Stimulated activated CD4-positive, alpha-beta T cell treated with anti-CD3 and anti-CD28 coated beads, Interleukin-15, amount 100 ng/mL, for 1 hour (primary cell): Measurements from ENCODE around the gene ABI3.
"Not testable (repeated sequence)": the region's sequence is repeated elsewhere in the genome, so short reads cannot be mapped to it uniquely, and the experiment has no call there.

Experiments
- DNase-seq, 2 donors: peaks; one replicate each; pipeline ENCODE4 v3.0.0-alpha.2; 2020; ENCODE audit warnings: low read depth in 1 of 2, low spot score in 1 of 2

The ABI3 gene

DNA sequence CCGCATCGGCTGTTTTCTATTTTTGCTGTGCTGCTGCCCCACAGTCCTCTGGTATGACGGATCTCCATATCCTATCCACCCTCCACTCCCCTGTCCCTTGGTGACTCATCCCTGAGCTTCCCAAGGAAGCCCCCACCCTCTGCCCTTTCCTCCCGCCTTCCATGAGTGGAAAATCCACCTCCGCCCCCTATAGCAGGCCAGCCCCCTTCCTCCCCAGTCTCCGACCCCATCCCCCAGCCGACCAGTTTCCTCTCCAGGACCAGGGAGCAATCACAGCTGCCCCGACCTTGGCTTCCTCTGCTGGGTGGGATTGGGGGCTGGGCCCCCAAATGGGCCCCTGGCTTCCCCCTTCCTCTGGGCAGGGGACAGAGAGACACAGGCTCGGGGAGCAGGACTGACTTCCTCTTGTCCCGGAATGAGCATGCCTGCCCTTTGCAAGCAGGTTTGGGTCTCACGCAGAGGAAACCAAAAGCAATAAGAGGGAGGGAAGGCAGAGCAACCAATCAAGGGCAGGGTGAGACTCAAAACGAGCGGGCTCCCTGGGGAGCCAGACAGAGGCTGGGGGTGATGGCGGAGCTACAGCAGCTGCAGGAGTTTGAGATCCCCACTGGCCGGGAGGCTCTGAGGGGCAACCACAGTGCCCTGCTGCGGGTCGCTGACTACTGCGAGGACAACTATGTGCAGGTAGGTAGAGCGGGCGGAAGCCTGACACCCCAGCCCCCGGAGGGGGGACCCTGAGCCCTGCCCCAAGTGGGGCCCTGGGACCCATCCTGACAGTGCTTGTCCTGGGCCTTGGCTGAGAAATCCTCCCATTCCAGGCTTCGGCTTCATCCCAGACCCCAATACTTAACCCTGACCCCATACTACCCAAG is at the start of gene ABI3, which contains the start of gene GNGT2:
TSS of gene ABI3 (plus strand) at position 550 of the 872 bp plus-strand sequence. CDS start at position 568, 18 bp downstream.
TSS of gene GNGT2 (minus strand) at position 417 of the 872 bp plus-strand sequence. CDS start 3,152 bp downstream, outside the sequence.
- DNase-seq, result peak in 1 of 2 donors; percentile 49

DNA sequence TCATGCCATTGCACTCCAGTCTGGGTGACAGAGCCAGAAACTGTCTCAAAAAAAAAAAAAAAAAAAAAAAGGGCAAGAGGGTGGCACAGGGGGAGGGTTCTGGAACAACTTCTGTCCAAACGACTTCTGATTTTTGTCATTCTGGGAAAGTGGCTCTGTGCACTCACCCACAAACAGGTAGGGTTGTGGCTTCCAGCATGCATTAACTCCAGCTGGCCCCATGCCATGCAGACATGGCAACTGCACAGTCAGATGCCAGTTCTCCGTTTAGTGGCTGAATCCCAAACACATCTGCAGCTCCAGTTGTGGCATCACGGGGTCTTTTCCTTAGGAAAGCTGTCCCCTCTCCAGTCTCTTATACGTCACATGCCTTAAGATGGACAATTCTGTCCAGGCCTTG is 47.6 kb upstream of the ABI3 start:
- DNase-seq, result no peak

- no peak for DNase-seq
Observed at GRCh38 chr17:49165143-49165542, 45.4 kb upstream of the ABI3 start.

DNA sequence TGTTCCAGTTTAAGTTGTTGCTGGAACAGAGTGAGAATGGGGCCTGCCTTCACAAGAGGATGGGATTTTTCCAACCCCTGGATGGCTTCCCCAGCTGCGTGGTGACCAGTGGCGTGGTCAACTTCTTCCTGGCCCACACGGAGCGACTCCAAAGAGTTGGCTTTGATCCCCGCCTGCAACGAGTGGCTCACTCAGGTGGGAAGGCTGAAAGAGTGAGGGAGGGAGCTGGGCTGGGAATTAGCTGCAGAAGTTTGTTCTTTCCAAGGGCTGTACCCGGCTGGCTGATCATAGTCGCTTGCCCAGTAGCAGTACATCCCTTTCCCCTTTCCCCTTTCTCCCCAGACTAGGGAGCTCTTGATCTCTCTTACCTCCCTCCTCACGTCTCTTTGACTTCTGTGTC is 41.8 kb upstream of the ABI3 start:
- DNase-seq, result no peak

DNA sequence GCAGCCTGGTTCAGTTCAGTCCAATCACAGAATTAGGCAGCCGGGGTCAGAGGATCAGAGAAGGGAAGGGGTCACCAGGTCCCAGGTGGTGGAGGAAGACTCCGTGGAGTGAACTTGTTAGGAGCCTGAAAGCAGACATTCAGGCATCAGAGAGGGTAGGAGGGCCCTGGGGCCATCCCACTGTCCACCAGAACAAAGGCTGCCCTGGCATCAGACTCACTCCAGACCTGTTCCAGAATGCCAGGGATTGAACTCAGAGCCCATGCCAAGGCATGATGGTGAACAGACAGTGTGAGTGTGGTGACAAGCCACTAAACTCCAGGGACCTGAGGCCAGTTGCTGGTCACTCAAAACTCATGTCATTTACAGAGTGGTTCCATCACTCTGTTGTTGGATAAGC is 40.3 kb upstream of the ABI3 start:
- DNase-seq, result no peak

GRCh38 chr17:49170711-49171110 is 39.8 kb upstream of the ABI3 start:
- DNase-seq, result not testable (repeated sequence)

DNA sequence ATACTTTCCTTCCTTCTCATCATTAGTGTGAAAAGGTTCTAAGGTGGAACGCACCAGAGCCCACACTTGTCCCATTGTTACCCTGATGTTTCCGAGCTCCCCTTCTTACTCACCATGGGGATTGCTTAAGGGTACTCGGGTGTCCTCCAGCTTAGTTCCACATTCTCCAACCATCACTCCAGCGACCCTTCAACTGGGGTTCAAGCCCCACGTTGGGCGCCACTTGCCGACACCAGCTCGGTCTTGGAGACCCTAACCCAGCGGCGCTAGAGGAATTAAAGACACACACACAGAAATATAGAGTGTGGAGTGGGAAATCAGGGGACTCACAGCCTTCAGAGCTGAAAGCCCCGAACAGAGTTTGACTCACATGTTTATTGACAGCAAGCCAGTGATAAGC is 34.5 kb upstream of the ABI3 start:
- DNase-seq, result not testable (repeated sequence)

- DNase-seq, result peak; percentile 40 to 44
Observed at GRCh38 chr17:49180303-49180702, 30.2 kb upstream of the ABI3 start.

GRCh38 chr17:49180998-49181635 is 29.4 kb upstream of the ABI3 start:
- no peak for DNase-seq

GRCh38 chr17:49183341-49183740 is 27.2 kb upstream of the ABI3 start:
- DNase-seq, result no peak

GRCh38 chr17:49183801-49184200 is 26.7 kb upstream of the ABI3 start:
- DNase-seq, result no peak

DNA sequence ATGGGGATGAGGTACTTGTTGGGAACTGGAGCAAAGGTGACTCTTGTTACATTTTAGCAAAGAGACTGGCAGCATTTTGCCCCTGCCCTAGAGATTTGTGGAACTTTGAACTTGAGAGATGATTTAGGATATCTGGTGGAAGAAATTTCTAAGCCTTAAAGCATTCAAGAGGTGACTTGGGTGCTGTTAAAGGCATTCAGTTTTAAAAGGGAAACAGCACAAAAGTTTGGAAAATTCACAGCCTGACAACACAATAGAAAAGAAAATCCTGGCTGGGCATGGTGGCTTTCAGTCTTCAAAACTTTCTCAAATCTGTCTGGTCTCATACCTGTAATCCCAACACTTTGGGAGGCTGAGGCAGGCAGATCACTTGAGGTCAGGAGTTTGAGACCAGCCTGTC is 26.0 kb upstream of the ABI3 start:
- DNase-seq, result not testable (repeated sequence)

- DNase-seq, result not testable (repeated sequence)
Observed at GRCh38 chr17:49185381-49185780, 25.1 kb upstream of the ABI3 start.

DNA sequence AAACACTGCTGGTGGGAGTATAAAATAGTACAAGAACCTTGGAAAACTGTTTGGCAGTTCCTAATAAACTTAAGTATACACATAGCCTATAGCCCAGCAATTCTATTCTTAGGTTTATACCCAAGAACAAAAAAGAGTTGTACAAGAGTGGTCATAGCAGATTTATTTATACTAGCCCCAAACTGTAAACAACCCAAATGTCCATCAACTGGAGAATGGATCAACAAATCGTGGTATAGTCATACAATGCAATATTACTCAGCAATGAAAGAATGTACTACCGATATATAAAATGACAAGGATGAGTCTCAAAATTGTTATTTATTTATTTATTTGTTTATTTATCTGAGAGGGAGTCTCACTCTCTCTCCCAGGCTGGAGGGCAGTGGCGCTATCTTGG is 23.2 kb upstream of the ABI3 start:
- no peak for DNase-seq

- no peak for DNase-seq
Observed at GRCh38 chr17:49190932-49191331, 19.6 kb upstream of the ABI3 start.

DNA sequence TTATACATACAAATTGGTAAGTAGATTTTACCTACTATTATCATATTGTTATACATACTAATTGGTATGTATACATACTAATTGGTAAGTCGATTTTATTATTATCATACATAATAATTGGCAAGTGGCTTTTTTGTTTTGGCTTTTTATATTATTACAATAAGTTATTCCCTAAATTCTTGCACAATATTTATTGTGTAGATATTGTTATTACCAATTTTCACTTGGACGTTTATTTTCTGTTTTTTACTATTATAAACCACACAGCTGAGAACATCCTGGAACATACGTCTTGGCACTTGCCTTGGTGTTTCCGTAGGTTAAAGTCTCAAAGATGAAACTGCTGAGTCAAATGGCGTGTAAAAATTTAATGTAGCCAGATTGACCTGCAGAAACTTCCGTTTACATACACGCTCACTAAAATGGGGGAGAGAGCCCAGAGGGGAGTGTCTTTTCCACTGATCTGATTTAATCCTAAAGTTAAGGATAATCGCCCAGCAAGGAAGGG is 19.0 kb upstream of the ABI3 start:
- DNase-seq, result no peak

GRCh38 chr17:49191917-49192741 is 18.4 kb upstream of the ABI3 start:
- DNase-seq, result peak; percentile 91 to 93

- DNase-seq, result no peak
Observed at GRCh38 chr17:49193513-49194296, 16.8 kb upstream of the ABI3 start.

DNA sequence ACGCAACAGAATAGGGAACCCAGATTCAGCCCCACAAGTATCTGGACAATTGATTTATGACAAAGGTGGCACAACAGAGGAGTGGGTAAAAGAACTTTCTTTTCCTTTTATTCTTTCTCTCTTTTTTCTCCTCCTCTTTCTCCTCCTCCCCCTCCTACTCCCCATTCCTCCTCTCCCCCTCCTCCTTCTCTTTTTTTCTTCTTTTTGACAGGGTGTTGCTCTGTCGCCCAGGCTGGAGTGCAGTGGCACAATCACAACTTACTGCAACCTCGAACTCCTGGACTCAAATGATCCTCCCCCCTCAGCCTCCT is 16.3 kb upstream of the ABI3 start:
- DNase-seq, result no peak

GRCh38 chr17:49195751-49196150 is 14.8 kb upstream of the ABI3 start:
- no peak for DNase-seq

GRCh38 chr17:49196520-49196919 is 14.0 kb upstream of the ABI3 start:
- no peak for DNase-seq
